Smooth muscle cell (in vitro differentiated cells): ENCODE data around the gene GHR. TPM values are rescaled to one million over a fixed set of nuclear protein-coding genes. Genes with fewer than 3 reads are reported as not detected.

Source experiments
- DNase-seq: peaks from one replicate; lab custom pipeline; 2025; ENCODE audit not compliant: unreplicated experiment; lab: John Stamatoyannopoulos, UW
- H2AFZ ChIP-seq: fragments of 200-600 bp; sonication (generic); 2 replicates; pipeline ENCODE4 v1.6.0; 2016; ENCODE audit warnings: antibody characterized with exemption, low read depth, mild to moderate bottlenecking
- H3F3A ChIP-seq: fragments of 200-600 bp; sonication (generic); 2 replicates; pipeline ENCODE4 v1.6.0; 2017; ENCODE audit warnings: antibody characterized with exemption, low read depth
- H3K27ac ChIP-seq: fragments of 200-600 bp; sonication (generic); 2 replicates; pipeline ENCODE4 v1.5.1; 2016; ENCODE audit warnings: low read depth, mild to moderate bottlenecking
- H3K27me3 ChIP-seq: fragments of 200-600 bp; sonication (generic); 2 replicates; pipeline ENCODE4 v1.6.1; 2016; ENCODE audit warnings: low read depth, mild to moderate bottlenecking
- H3K36me3 ChIP-seq: fragments of 200-600 bp; sonication (generic); 2 replicates; pipeline ENCODE4 v1.5.1; 2016; ENCODE audit warnings: low read depth
- H3K4me1 ChIP-seq: fragments of 200-600 bp; sonication (generic); 2 replicates; pipeline ENCODE4 v1.5.1; 2016; ENCODE audit warnings: low read depth
- H3K4me2 ChIP-seq: fragments of 200-600 bp; sonication (generic); 2 replicates; pipeline ENCODE4 v1.6.0; 2016; ENCODE audit warnings: mild to moderate bottlenecking
- H3K4me3 ChIP-seq: fragments of 200-600 bp; sonication (generic); 2 replicates; pipeline ENCODE4 v1.5.1; 2016; ENCODE audit warnings: mild to moderate bottlenecking
- H3K79me2 ChIP-seq: fragments of 200-600 bp; sonication (generic); 2 replicates; pipeline ENCODE4 v1.6.0; 2016; ENCODE audit warnings: low read depth, mild to moderate bottlenecking
- H3K9ac ChIP-seq: fragments of 200-600 bp; sonication (generic); 2 replicates; pipeline ENCODE4 v1.6.0; 2016; ENCODE audit warnings: low read depth
- H3K9me3 ChIP-seq: fragments of 200-600 bp; sonication (generic); replicated peaks from 2 replicates; pipeline ENCODE4 v1.5.1; 2016; ENCODE audit warnings: low read depth
- H4K20me1 ChIP-seq: fragments of 200-600 bp; sonication (generic); 2 replicates; pipeline ENCODE4 v1.6.0; 2016; ENCODE audit warnings: low read depth
- WGBS: methylation state at CpG from one replicate; pipeline ENCODE4 v1.1.7; 2016; ENCODE audit warnings: low lambda C conversion rate; 5-methylcytosine and 5-hydroxymethylcytosine counted together
- polyA plus RNA-seq: library from polyadenylated mRNA; unstranded; fragments of >200 nt; fragmentation: Nextera tagmentation; extraction: Ambion mirVana; gene quantifications from 2 replicates; pipeline ENCODE4 v1.2.1, GENCODE V29; 2016
- total RNA-seq: library from RNA; depleted of rRNA; stranded (reverse); fragments of >200 nt; gene quantifications from 2 replicates; pipeline ENCODE4 v1.2.3, GENCODE V29; 2014
- TF ChIP-seq, protein P1 (sequence below): fragments of 200-600 bp; sonication (generic); IDR thresholded peaks from 2 replicates; pipeline ENCODE4 v1.5.1; 2017; ENCODE audit warnings: borderline replicate concordance, mild to moderate bottlenecking, antibody characterized with exemption; ENCODE audit not compliant: insufficient read depth, poor library complexity, severe bottlenecking

The GHR gene
- total and polyA plus RNA-seq, 2 experiments from 2014 or later: 2.1 to 4.3 TPM

- no peaks in the 10 kb centered on the region for H3K27me3 ChIP-seq
- no peaks in the 10 kb centered on the region for H4K20me1 ChIP-seq
- H2AFZ ChIP-seq: no peak overlapping the region
- H3F3A ChIP-seq: no peaks in the 10 kb centered on the region
- no peaks in the 10 kb centered on the region for H3K36me3 ChIP-seq
- no peak overlapping the region for H3K4me3 ChIP-seq
- no peak for DNase-seq
- peaks cover 4% of the 10 kb centered on the region for H3K9me3 ChIP-seq
- H3K27ac ChIP-seq: no peak overlapping the region
- no peak overlapping the region for H3K4me2 ChIP-seq
- no peaks in the 10 kb centered on the region for H3K79me2 ChIP-seq
- H3K9ac ChIP-seq: no peak overlapping the region
- H3K4me1 ChIP-seq: no peaks in the 10 kb centered on the region
- 93% methylated on average over 1 of the region's 1 CpG for WGBS
- TF ChIP-seq, protein P1, sequence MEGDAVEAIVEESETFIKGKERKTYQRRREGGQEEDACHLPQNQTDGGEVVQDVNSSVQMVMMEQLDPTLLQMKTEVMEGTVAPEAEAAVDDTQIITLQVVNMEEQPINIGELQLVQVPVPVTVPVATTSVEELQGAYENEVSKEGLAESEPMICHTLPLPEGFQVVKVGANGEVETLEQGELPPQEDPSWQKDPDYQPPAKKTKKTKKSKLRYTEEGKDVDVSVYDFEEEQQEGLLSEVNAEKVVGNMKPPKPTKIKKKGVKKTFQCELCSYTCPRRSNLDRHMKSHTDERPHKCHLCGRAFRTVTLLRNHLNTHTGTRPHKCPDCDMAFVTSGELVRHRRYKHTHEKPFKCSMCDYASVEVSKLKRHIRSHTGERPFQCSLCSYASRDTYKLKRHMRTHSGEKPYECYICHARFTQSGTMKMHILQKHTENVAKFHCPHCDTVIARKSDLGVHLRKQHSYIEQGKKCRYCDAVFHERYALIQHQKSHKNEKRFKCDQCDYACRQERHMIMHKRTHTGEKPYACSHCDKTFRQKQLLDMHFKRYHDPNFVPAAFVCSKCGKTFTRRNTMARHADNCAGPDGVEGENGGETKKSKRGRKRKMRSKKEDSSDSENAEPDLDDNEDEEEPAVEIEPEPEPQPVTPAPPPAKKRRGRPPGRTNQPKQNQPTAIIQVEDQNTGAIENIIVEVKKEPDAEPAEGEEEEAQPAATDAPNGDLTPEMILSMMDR: no peak
Observed at GRCh38 chr5:42522783-42523182, 99.5 kb downstream of the GHR start.

DNA sequence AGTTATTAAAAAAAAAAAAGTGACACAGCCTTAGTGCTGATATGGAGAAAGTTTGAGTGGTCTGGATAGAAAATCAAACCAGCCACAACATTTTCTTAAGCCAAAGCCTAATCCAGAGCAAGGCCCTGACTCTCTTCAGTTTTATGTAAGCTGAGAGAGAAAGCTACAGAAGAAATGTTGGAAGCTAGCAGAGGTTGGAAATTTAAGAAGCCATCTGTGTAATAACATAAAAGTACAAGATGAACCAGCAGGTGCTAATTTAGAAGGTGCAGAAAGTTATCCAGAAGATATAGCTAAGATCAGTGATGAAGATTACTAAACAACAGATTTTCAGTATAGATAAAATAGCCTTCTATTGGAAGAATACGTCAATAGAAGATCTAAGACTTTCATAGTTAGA is 102.9 kb downstream of the GHR start:
- Histone ChIP-seq H3K9ac (no peak overlapping the region), H3K36me3 (no peaks in the 10 kb centered on the region), H2AFZ (no peak overlapping the region), H4K20me1 (no peaks in the 10 kb centered on the region), H3K4me3 (no peak overlapping the region), H3K4me2 (no peak overlapping the region), H3F3A (no peaks in the 10 kb centered on the region), H3K9me3 (peaks cover 7% of the 10 kb centered on the region), H3K27ac (no peak overlapping the region), H3K79me2 (no peaks in the 10 kb centered on the region), H3K4me1 (no peaks in the 10 kb centered on the region), H3K27me3 (no peaks in the 10 kb centered on the region)
- WGBS: 97% methylated on average over 1 of the region's 1 CpG
- DNase-seq: no peak
- TF ChIP-seq, protein P1: no peak

DNA sequence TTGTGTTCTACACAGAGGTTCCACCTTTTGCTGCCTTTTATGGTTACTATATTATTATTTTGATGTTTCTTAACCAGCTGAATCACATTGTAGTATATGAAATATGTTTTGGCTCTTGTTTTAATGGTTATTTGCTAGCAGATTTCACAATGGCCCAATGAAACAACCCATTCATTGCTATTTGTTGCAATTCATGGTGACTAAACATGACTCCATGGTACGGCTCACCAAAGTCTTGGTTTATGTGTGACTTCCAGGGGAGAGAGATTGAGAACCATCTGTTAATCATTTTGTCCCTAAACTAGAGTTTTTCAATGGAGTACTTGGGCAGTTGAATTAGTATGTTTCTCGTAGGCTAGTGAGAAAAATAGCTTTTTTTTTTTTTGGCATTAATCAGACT is 108.4 kb downstream of the GHR start:
- TF ChIP-seq, protein P1: no peak
- no peaks in the 10 kb centered on the region for H3K27me3 ChIP-seq

DNA sequence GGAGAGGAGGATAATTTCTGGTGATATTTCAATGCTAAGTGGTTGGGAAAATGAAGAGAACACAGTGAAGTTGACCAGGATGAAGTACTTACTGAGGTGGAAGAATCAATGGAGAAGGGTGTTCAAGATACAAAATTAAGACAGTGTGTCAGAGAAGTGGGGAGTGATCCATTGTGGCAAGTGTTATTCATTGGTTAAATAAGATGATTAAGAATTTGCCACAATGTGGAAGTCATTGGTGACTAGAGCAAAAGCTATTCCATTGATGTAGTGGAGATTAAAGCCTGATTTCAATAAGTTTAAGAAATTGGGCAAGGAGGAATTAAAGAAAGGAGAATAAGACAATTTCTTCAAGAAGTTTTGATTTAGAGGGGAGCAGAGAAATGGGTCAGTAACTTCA is 118.9 kb downstream of the GHR start:
- Histone ChIP-seq H2AFZ (no peak overlapping the region), H3K36me3 (no peaks in the 10 kb centered on the region), H3K27ac (no peak overlapping the region), H3K4me1 (no peaks in the 10 kb centered on the region), H3F3A (no peaks in the 10 kb centered on the region), H3K79me2 (no peaks in the 10 kb centered on the region), H3K27me3 (no peaks in the 10 kb centered on the region), H3K4me3 (no peak overlapping the region), H4K20me1 (no peaks in the 10 kb centered on the region), H3K4me2 (no peak overlapping the region), H3K9ac (no peak overlapping the region), H3K9me3 (peaks cover 8% of the 10 kb centered on the region)
- no peak for DNase-seq
- TF ChIP-seq, protein P1: no peak

More for the DNA sequence above, 108.4 kb downstream of the GHR start:
- H3K9ac ChIP-seq: no peak overlapping the region
- H4K20me1 ChIP-seq: no peaks in the 10 kb centered on the region
- no peak for DNase-seq
- H3K4me1 ChIP-seq: no peaks in the 10 kb centered on the region
- no peak overlapping the region for H3K4me2 ChIP-seq
- H3K27ac ChIP-seq: no peak overlapping the region
- no peaks in the 10 kb centered on the region for H3K79me2 ChIP-seq
- no peak overlapping the region for H3K4me3 ChIP-seq
- no peak overlapping the region for H2AFZ ChIP-seq
- 85% methylated on average over 2 of the region's 2 CpGs for WGBS
- no peaks in the 10 kb centered on the region for H3F3A ChIP-seq
- H3K36me3 ChIP-seq: no peaks in the 10 kb centered on the region
- H3K9me3 ChIP-seq: peaks cover 7% of the 10 kb centered on the region
